K562 (cell line): Measurements from ENCODE around the gene DUSP16. TPM values are rescaled to one million over a fixed set of nuclear protein-coding genes. Genes with fewer than 3 reads are reported as not detected.

Experiments used
- ATAC-seq: fragments of 200-7000 bp; cut with Tn5 transposase; 3 replicates; pipeline ENCODE4 v1.9.1; 2020; ENCODE audit warnings: moderate library complexity
- BruUV-seq: library from RNA; stranded (reverse); fragments of 400-500 nt; replicated peaks from 2 replicates; lab custom pipeline; 2021; lab: Mats Ljungman, UMichigan
- CTCF ChIA-PET: fragments of 300-600 bp; formaldehyde crosslinking; extraction: SDS; loops from one replicate; lab custom pipeline; 2021; ENCODE audit warnings: low intra/inter-chr PET ratio; lab: Yijun Ruan, JAX
- POLR2A ChIA-PET: fragments of 300-600, 350-650 bp; sonication (Branson Sonifier 250); formaldehyde crosslinking; extraction: SDS; loops from one replicate; lab custom pipeline; 2021; ENCODE audit warnings: antibody characterized with exemption, inconsistent platforms; lab: Yijun Ruan, JAX
- DNase-seq, 4 experiments: peaks; one replicate each; pipeline versions ENCODE4 v3.0.0 to v3.0.0-alpha.2; 2011 to 2018; ENCODE audit warnings: low spot score in 3 of 4, mixed read lengths in 3 of 4; ENCODE audit errors: extremely low read depth in 1 of 4
- FAIRE-seq: peaks from 2 replicates; lab custom pipeline; 2011; peaks lifted over from hg19 to GRCh38; lab: Jason Lieb, UNC
- H2AFZ ChIP-seq: 2 replicates; pipeline ENCODE4 v1.6.0; 2011; ENCODE audit warnings: low read depth, low read length, control low read depth, inconsistent platforms
- H3K27ac ChIP-seq: fragments of 200-600 bp; 3 replicates; pipeline ENCODE4 v1.8.0; 2011; ENCODE audit warnings: low read depth, mild to moderate bottlenecking, control low read depth, inconsistent platforms, low read length, moderate library complexity, mixed read lengths; ENCODE audit errors: extremely low read depth
- H3K27me3 ChIP-seq, 2 experiments: fragments of 300-600 bp in 1 of 2; 2 replicates in 1 of 2; 3 replicates in 1 of 2; pipeline versions ENCODE4 v1.6.0 to v1.8.0; 2011; ENCODE audit warnings: inconsistent platforms in 2 of 2, low read length in 2 of 2, mild to moderate bottlenecking in 1 of 2, mixed read lengths in 1 of 2, moderate library complexity in 1 of 2; ENCODE audit not compliant: control insufficient read depth in 2 of 2, insufficient read depth in 2 of 2
- H3K36me3 ChIP-seq: fragments of 300-600 bp; 3 replicates; pipeline ENCODE4 v1.8.0; 2011; ENCODE audit warnings: mild to moderate bottlenecking, low read length, inconsistent platforms; ENCODE audit not compliant: control insufficient read depth, insufficient read depth
- H3K4me1 ChIP-seq, 2 experiments: fragments of 200-600 bp in 1 of 2; replicated peaks in 1 of 2; 2 replicates in 1 of 2; 3 replicates in 1 of 2; pipeline versions ENCODE4 v1.5.1 to v1.8.0; 2011; ENCODE audit warnings: inconsistent platforms in 2 of 2, low read length in 2 of 2, mild to moderate bottlenecking in 1 of 2, mixed read lengths in 1 of 2, moderate library complexity in 1 of 2; ENCODE audit not compliant: control insufficient read depth in 2 of 2, insufficient read depth in 2 of 2
- H3K4me2 ChIP-seq: 2 replicates; pipeline ENCODE4 v1.6.1; 2011; ENCODE audit warnings: low read length, control low read depth, inconsistent platforms, mixed read lengths; ENCODE audit not compliant: insufficient read depth
- H3K4me3 ChIP-seq: fragments of 200-600 bp; sonication (generic), shearing (Covaris generic); 2 replicates; pipeline ENCODE4 v1.5.1; 2016; ENCODE audit warnings: control low read depth, inconsistent platforms
- H3K79me2 ChIP-seq: fragments of 200-600 bp; 3 replicates; pipeline ENCODE4 v1.8.0; 2011; ENCODE audit warnings: low read length, inconsistent platforms; ENCODE audit not compliant: control insufficient read depth, insufficient read depth
- H3K9ac ChIP-seq, 2 experiments: 2 replicates each; pipeline versions ENCODE4 v1.6.0 to v1.6.1; 2011; ENCODE audit warnings: low read depth in 2 of 2, low read length in 2 of 2, control low read depth in 1 of 2, inconsistent platforms in 1 of 2, mild to moderate bottlenecking in 1 of 2, mixed read lengths in 1 of 2; ENCODE audit not compliant: insufficient read depth in 1 of 2
- H3K9me1 ChIP-seq: one replicate; pipeline ENCODE4 v1.6.0; 2011; ENCODE audit warnings: inconsistent platforms, mild to moderate bottlenecking, low read length, moderate library complexity; ENCODE audit not compliant: control insufficient read depth, insufficient read depth
- H3K9me3 ChIP-seq: replicated peaks from 2 replicates; pipeline ENCODE4 v1.5.1; 2011; ENCODE audit warnings: low read depth, low read length, inconsistent platforms; ENCODE audit not compliant: control insufficient read depth, insufficient read depth
- H4K20me1 ChIP-seq: replicated peaks from 2 replicates; pipeline ENCODE4 v1.6.1; 2011; ENCODE audit warnings: low read length, inconsistent platforms, mixed read lengths; ENCODE audit not compliant: control insufficient read depth, insufficient read depth
- BACH1 ChIP-seq: fragments of 200-800 bp; sonication (Bioruptor generic); IDR thresholded peaks from 2 replicates; pipeline ENCODE4 v1.6.1; 2016; ENCODE audit warnings: missing genetic modification characterization, missing compliant biosample characterization
- C11orf30 ChIP-seq: fragments of 450-650 bp; IDR thresholded peaks from 2 replicates; pipeline ENCODE4 v1.6.1; 2016; ENCODE audit warnings: low read depth, mild to moderate bottlenecking
- CHCHD3 ChIP-seq: fragments of 250-450 bp; sonication (Bioruptor Pico); IDR thresholded peaks from 2 replicates; pipeline ENCODE4 v2.1.2; 2022; ENCODE audit warnings: mild to moderate bottlenecking
- CREB1 ChIP-seq, 2 experiments: sonication (generic) in 1 of 2; formaldehyde crosslinking in 1 of 2; IDR thresholded peaks; 2 replicates each; pipeline versions ENCODE4 v1.6.1 to v1.8.0; 2012 to 2022; ENCODE audit warnings: inconsistent platforms in 1 of 2, mild to moderate bottlenecking in 1 of 2, missing genetic modification reagents in 1 of 2, moderate library complexity in 1 of 2
- ELF4 ChIP-seq: fragments of 450-650 bp; formaldehyde crosslinking; IDR thresholded peaks from 2 replicates; pipeline ENCODE4 v1.4.0; 2022; ENCODE audit warnings: missing genetic modification characterization
- EWSR1 ChIP-seq: fragments of 450-650 bp; IDR thresholded peaks from 2 replicates; pipeline ENCODE4 v1.6.1; 2018; ENCODE audit warnings: borderline replicate concordance, mild to moderate bottlenecking, low read depth, moderate library complexity; ENCODE audit not compliant: partially characterized antibody
- NCOA1 ChIP-seq: fragments of 450-650 bp; IDR thresholded peaks from 2 replicates; pipeline ENCODE4 v1.6.1; 2016; ENCODE audit warnings: low read depth
- NEUROD1 ChIP-seq: fragments of 150-350 bp; IDR thresholded peaks from 2 replicates; pipeline ENCODE4 v1.6.1; 2014; ENCODE audit warnings: borderline replicate concordance, low read length, low read depth; ENCODE audit not compliant: partially characterized antibody
- NFE2 ChIP-seq: IDR thresholded peaks from 2 replicates; pipeline ENCODE4 v1.6.1; 2014; ENCODE audit warnings: antibody characterized with exemption, low read depth
- NFIX ChIP-seq: fragments of 250-450 bp; sonication (Bioruptor Pico); IDR thresholded peaks from 2 replicates; pipeline ENCODE4 v1.4.0; 2020; ENCODE audit warnings: low read depth, mild to moderate bottlenecking, moderate library complexity
- NRF1 ChIP-seq, 2 experiments: fragments of 450-650 bp; IDR thresholded peaks in 1 of 2; conservative IDR thresholded peaks in 1 of 2; 2 replicates each; pipeline ENCODE4 v1.6.1; 2014; ENCODE audit warnings: mild to moderate bottlenecking in 2 of 2
- ZFP1 ChIP-seq: fragments of 450-650 bp; formaldehyde crosslinking; IDR thresholded peaks from 2 replicates; pipeline ENCODE4 v1.4.0; 2020; ENCODE audit warnings: mild to moderate bottlenecking, mixed read lengths
- WGBS: fragments of 100-300 bp; shearing (Covaris generic); methylation state at CpG from one replicate; pipeline ENCODE4 v1.1.6; 2016; ENCODE audit warnings: low coverage, mixed read lengths; ENCODE audit not compliant: insufficient coverage; ENCODE audit errors: missing lambda C conversion rate; 5-methylcytosine and 5-hydroxymethylcytosine counted together
- in situ Hi-C: fragments of 300-500 bp; cut with MboI; formaldehyde crosslinking; loops from 4 replicates; pipeline ENCODE4 v1.15.0; 2018; ENCODE audit warnings: inconsistent platforms, mixed read lengths
- intact Hi-C: fragments of 100-400 bp; cut with micrococcal nuclease; formaldehyde crosslinking; loops from 2 replicates; pipeline ENCODE4 v1.14.2; 2022
- polyA plus RNA-seq, 8 experiments: library from polyadenylated mRNA; depleted of rRNA in 4 of 8; stranded (reverse) in 5 of 8; unstranded in 3 of 8; fragments of >200 nt; fragmentation: Nextera tagmentation in 2 of 8; fragmentation: Illumina TruSeq in 1 of 8; extraction: Ambion mirVana in 2 of 8; extraction: Trizol in 1 of 8; gene quantifications; 2 replicates each; pipeline versions ENCODE4 v1.2.1 to v1.2.3, GENCODE V29; 2011 to 2014; ENCODE audit warnings: inconsistent platforms in 1 of 8, missing spikeins in 1 of 8
- total RNA-seq, 7 experiments: library from RNA; depleted of rRNA in 6 of 7; stranded (reverse); fragments of >200 nt in 6 of 7; fragmentation: Illumina TruSeq in 2 of 7; extraction: Trizol in 2 of 7; gene quantifications; 2 replicates each; pipeline versions ENCODE4 v1.2.1 to v1.2.3, GENCODE V29; 2011 to 2021; ENCODE audit warnings: low replicate concordance in 1 of 7
- TF ChIP-seq, protein P1 (sequence below): fragments of 250-450 bp; sonication (Bioruptor Pico); IDR thresholded peaks from 2 replicates; pipeline ENCODE4 v1.8.0; 2022; ENCODE audit warnings: moderate library complexity, mild to moderate bottlenecking, inconsistent platforms
- TF ChIP-seq, protein P2 (sequence below): sonication (generic); formaldehyde crosslinking; IDR thresholded peaks from 2 replicates; pipeline ENCODE4 v1.5.0; 2020; ENCODE audit warnings: missing genetic modification reagents
- TF ChIP-seq, protein P3 (sequence below), 2 experiments: fragments of 450-650 bp; IDR thresholded peaks; 2 replicates each; pipeline ENCODE4 v1.6.1; 2018; ENCODE audit warnings: mild to moderate bottlenecking in 2 of 2, low read depth in 1 of 2; ENCODE audit not compliant: partially characterized antibody in 2 of 2

Gene DUSP16
- total and polyA plus RNA-seq, 9 of the 15 experiments (the other 6 are each of a cell fraction or from before 2014, with no cell fraction given): 0.70 to 12.3 (median 5.7) TPM

GRCh38 chr12:12542286-12542685, 20.4 kb downstream of the DUSP16 start:
- no peaks in the 10 kb centered on the region; the same call in 2 of the 3 replicates for H3K79me2 ChIP-seq
- H4K20me1 ChIP-seq: no peaks in the 10 kb centered on the region
- no peaks in the 10 kb centered on the region for H3K9me3 ChIP-seq
- no peaks in the 10 kb centered on the region for H3K36me3 ChIP-seq
- H3K4me3 ChIP-seq: no peak overlapping the region
- no peaks in the 10 kb centered on the region for H3K9me1 ChIP-seq
- H3K4me1 ChIP-seq: no peaks in the 10 kb centered on the region
- FAIRE-seq (no peak), ATAC-seq (no peak), DNase-seq (no peak)
- H3K27me3 ChIP-seq: no peaks in the 10 kb centered on the region
- H3K27ac ChIP-seq: no peak overlapping the region
- no peak for TF ChIP-seq NFE2
- no peak for TF ChIP-seq ZFP1 (CRISPR knock-in tag)
- no peak for TF ChIP-seq NCOA1
- TF ChIP-seq, protein P1, sequence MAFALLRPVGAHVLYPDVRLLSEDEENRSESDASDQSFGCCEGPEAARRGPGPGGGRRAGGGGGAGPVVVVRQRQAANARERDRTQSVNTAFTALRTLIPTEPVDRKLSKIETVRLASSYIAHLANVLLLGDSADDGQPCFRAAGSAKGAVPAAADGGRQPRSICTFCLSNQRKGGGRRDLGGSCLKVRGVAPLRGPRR: no peak
- TF ChIP-seq CHCHD3 (CRISPR knock-in tag): no peak
- no peak for TF ChIP-seq ELF4 (CRISPR knock-in tag)
- TF ChIP-seq NEUROD1: no peak
- TF ChIP-seq C11orf30: no peak
- TF ChIP-seq, protein P2, sequence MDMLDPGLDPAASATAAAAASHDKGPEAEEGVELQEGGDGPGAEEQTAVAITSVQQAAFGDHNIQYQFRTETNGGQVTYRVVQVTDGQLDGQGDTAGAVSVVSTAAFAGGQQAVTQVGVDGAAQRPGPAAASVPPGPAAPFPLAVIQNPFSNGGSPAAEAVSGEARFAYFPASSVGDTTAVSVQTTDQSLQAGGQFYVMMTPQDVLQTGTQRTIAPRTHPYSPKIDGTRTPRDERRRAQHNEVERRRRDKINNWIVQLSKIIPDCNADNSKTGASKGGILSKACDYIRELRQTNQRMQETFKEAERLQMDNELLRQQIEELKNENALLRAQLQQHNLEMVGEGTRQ: no peak
- no peak for TF ChIP-seq CREB1 (IDR thresholded peaks at IDR 0.05)
- no peak for TF ChIP-seq CREB1 (CRISPR knock-in tag; IDR thresholded peaks at IDR 0.05)
- TF ChIP-seq NFIX (CRISPR knock-in tag): no peak
- TF ChIP-seq EWSR1: no peak
- TF ChIP-seq, protein P3, sequence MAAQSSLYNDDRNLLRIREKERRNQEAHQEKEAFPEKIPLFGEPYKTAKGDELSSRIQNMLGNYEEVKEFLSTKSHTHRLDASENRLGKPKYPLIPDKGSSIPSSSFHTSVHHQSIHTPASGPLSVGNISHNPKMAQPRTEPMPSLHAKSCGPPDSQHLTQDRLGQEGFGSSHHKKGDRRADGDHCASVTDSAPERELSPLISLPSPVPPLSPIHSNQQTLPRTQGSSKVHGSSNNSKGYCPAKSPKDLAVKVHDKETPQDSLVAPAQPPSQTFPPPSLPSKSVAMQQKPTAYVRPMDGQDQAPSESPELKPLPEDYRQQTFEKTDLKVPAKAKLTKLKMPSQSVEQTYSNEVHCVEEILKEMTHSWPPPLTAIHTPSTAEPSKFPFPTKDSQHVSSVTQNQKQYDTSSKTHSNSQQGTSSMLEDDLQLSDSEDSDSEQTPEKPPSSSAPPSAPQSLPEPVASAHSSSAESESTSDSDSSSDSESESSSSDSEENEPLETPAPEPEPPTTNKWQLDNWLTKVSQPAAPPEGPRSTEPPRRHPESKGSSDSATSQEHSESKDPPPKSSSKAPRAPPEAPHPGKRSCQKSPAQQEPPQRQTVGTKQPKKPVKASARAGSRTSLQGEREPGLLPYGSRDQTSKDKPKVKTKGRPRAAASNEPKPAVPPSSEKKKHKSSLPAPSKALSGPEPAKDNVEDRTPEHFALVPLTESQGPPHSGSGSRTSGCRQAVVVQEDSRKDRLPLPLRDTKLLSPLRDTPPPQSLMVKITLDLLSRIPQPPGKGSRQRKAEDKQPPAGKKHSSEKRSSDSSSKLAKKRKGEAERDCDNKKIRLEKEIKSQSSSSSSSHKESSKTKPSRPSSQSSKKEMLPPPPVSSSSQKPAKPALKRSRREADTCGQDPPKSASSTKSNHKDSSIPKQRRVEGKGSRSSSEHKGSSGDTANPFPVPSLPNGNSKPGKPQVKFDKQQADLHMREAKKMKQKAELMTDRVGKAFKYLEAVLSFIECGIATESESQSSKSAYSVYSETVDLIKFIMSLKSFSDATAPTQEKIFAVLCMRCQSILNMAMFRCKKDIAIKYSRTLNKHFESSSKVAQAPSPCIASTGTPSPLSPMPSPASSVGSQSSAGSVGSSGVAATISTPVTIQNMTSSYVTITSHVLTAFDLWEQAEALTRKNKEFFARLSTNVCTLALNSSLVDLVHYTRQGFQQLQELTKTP (IDR thresholded peaks at IDR 0.05; ENCODE audit: low read depth in 1 of 2, partially characterized antibody in 2 of 2): no peak
- no peak for TF ChIP-seq BACH1 (tag)
- TF ChIP-seq NRF1 (conservative IDR thresholded peaks at IDR 0.05 in 1 of 2, IDR thresholded peaks at IDR 0.05 in 1 of 2): no peak
- H2AFZ ChIP-seq: no peak overlapping the region
- intact Hi-C loops (no loop called here), in situ Hi-C loops (no loop called here)
- ChIA-PET CTCF (no interaction called here), POLR2A (no interaction called here)
- H3K4me2 ChIP-seq: no peak overlapping the region
- H3K9ac ChIP-seq: no peak overlapping the region
- no TSS peak for BruUV-seq
- WGBS: 71% methylated on average over 2 of the region's 5 CpGs
